ENCODE measurements around the gene MPV17L2. TPM values are rescaled to one million over a fixed set of nuclear protein-coding genes. Genes with fewer than 3 reads are reported as not detected.

The MPV17L2 gene
- total and polyA plus RNA-seq, 2 experiments from 2014 or later, result 38.7 to 81.3 TPM

GRCh38 chr19:18198374-18198773 is 5.4 kb downstream of the MPV17L2 start:
- Histone ChIP-seq H3K36me3 (ENCODE audit: insufficient read depth) (peaks cover 11% of the 10 kb centered on the region; the same call in 1 of the 2 replicates), H3K4me1 (ENCODE audit: insufficient read depth) (peaks cover 8% of the 10 kb centered on the region; the same call in 1 of the 2 replicates), H3K9me2 (ENCODE audit: insufficient read depth) (no peaks in the 10 kb centered on the region), H3K27me3 (ENCODE audit: insufficient read depth) (no peaks in the 10 kb centered on the region), H3F3A (replicated peaks; ENCODE audit: low read depth) (peaks cover 27% of the 10 kb centered on the region; the same call in 1 of the 2 replicates), H3K27ac (ENCODE audit: low read depth) (no peak overlapping the region), H3K4me2 (no peak overlapping the region), H3K4me3 (no peak overlapping the region), H4K20me1 (replicated peaks; ENCODE audit: insufficient read depth) (peaks cover 19% of the 10 kb centered on the region), H3K79me2 (replicated peaks; ENCODE audit: insufficient read depth) (peaks cover 12% of the 10 kb centered on the region), H2AFZ (no peak overlapping the region)
- Mint-ChIP-seq H3K9me3 (no peaks in the 10 kb centered on the region), H3K4me1 (peaks cover 19% of the 10 kb centered on the region; the same call in 2 of the 3 replicates), H3K4me3 (no peak overlapping the region; the same call in 2 of the 3 replicates), H3K27ac (no peak overlapping the region), H3K36me3 (ENCODE audit: low read depth) (peaks cover 45% of the 10 kb centered on the region), H3K27me3 (ENCODE audit: insufficient read depth, low read depth, poor library complexity) (peaks cover 16% of the 10 kb centered on the region)
- DNase-seq (ENCODE audit: low spot score), result no peak
- no peak for ATAC-seq
- TF ChIP-seq REST (IDR thresholded peaks at IDR 0.05; ENCODE audit: unreplicated experiment), result no peak
- TF ChIP-seq ZNF331 (CRISPR knock-in tag; IDR thresholded peaks at IDR 0.05; ENCODE audit: low read depth), result no peak
- no peak for TF ChIP-seq NANOG (IDR thresholded peaks at IDR 0.05; ENCODE audit: borderline replicate concordance)
- TF ChIP-seq ETS1 (IDR thresholded peaks at IDR 0.05), result no peak
- TF ChIP-seq ZNF462 (CRISPR knock-in tag; IDR thresholded peaks at IDR 0.05), result no peak
- no peak for TF ChIP-seq POLR2AphosphoS5 (IDR thresholded peaks at IDR 0.05; ENCODE audit: low read depth)
- TF ChIP-seq EZH2 (IDR thresholded peaks at IDR 0.05; ENCODE audit: low read depth, unreplicated experiment), result no peak
- TF ChIP-seq ZNF114 (CRISPR knock-in tag; IDR thresholded peaks at IDR 0.05), result no peak
- no peak for TF ChIP-seq STAT1 (IDR thresholded peaks at IDR 0.05; ENCODE audit: unreplicated experiment)
- TF ChIP-seq JUNB (IDR thresholded peaks at IDR 0.05; ENCODE audit: unreplicated experiment), result no peak
- no peak for TF ChIP-seq EZH2phosphoT487 (IDR thresholded peaks at IDR 0.05; ENCODE audit: unreplicated experiment)
- no peak for TF ChIP-seq CTCF (conservative IDR thresholded peaks at IDR 0.05; ENCODE audit: low read depth in 2 of 2)
- TF ChIP-seq CREB1 (CRISPR knock-in tag; IDR thresholded peaks at IDR 0.05; ENCODE audit: low read depth), result no peak

Data from GM23338 (cell line).